B cell (primary cell): ENCODE measurements around the gene BEND7. TPM values are rescaled to one million over a fixed set of nuclear protein-coding genes. Genes with fewer than 3 reads are reported as not detected.

Source experiments
- ATAC-seq: fragments of 200-7000 bp; cut with Tn5 transposase; one replicate; pipeline ENCODE4 v1.10.0; 2021; ENCODE audit warnings: low read depth, mild to moderate bottlenecking, moderate number of reproducible peaks, moderate library complexity
- CTCF ChIA-PET: fragments of 350-600 bp; sonication (Branson Sonifier 250); formaldehyde crosslinking; loops from one replicate; lab custom pipeline; 2021; ENCODE audit warnings: antibody characterized with exemption, inconsistent platforms; lab: Charles Lee
- POLR2A ChIA-PET: fragments of 350-600 bp; sonication (Branson Sonifier 250); formaldehyde crosslinking; loops from one replicate; lab custom pipeline; 2021; ENCODE audit warnings: antibody characterized with exemption; lab: Charles Lee
- DNase-seq: peaks from one replicate; pipeline ENCODE4 v3.0.0; 2013
- H2AFZ ChIP-seq: 2 replicates; pipeline ENCODE4 v1.6.1; 2012; ENCODE audit warnings: mild to moderate bottlenecking, low read depth, low read length; ENCODE audit not compliant: insufficient read depth, poor library complexity, severe bottlenecking
- H3K27ac ChIP-seq, 2 donors: 1 replicate in 1 of 2; 2 replicates in 1 of 2; pipeline ENCODE4 v1.5.1; 2012 to 2013; ENCODE audit warnings: low read length in 2 of 2, mild to moderate bottlenecking in 2 of 2, moderate library complexity in 1 of 2
- H3K27me3 ChIP-seq, 4 experiments: fragments of 200-600 bp in 1 of 4; sonication (generic) in 1 of 4; replicated peaks in 1 of 4; 1 replicate in 2 of 4; 2 replicates in 2 of 4; pipeline versions ENCODE4 v1.6.1 to v1.7.0; 2013 to 2016; ENCODE audit warnings: low read length in 3 of 4, mild to moderate bottlenecking in 2 of 4, mixed read lengths in 1 of 4, moderate library complexity in 1 of 4; ENCODE audit not compliant: insufficient read depth in 4 of 4, control insufficient read depth in 3 of 4; ENCODE audit errors: control extremely low read depth in 1 of 4
- H3K36me3 ChIP-seq, 2 experiments: replicated peaks in 1 of 2; 1 replicate in 1 of 2; 2 replicates in 1 of 2; pipeline versions ENCODE4 v1.6.1 to v1.7.1; 2013; ENCODE audit warnings: low read length in 1 of 2; ENCODE audit not compliant: insufficient read depth in 2 of 2, control insufficient read depth in 1 of 2; ENCODE audit errors: control extremely low read depth in 1 of 2, extremely low read depth in 1 of 2
- H3K4me1 ChIP-seq, 2 donors: fragments of 200-600 bp in 1 of 2; sonication (generic) in 1 of 2; 1 replicate in 1 of 2; 2 replicates in 1 of 2; pipeline versions ENCODE4 v1.5.1 to v1.6.1; 2013 to 2017; ENCODE audit warnings: low read length in 2 of 2; ENCODE audit not compliant: control insufficient read depth in 2 of 2, insufficient read depth in 2 of 2
- H3K4me2 ChIP-seq: replicated peaks from 2 replicates; pipeline ENCODE3; 2012; ENCODE audit warnings: mild to moderate bottlenecking, low read depth, low read length; ENCODE audit not compliant: poor library complexity, severe bottlenecking
- H3K4me3 ChIP-seq, 5 experiments: fragments of 200-600 bp in 1 of 5; sonication (generic) in 1 of 5; 1 replicate in 3 of 5; 2 replicates in 2 of 5; pipeline versions ENCODE4 v1.5.1 to v1.7.0; 2011 to 2016; ENCODE audit warnings: low read length in 4 of 5, mild to moderate bottlenecking in 4 of 5, low read depth in 2 of 5, control low read depth in 1 of 5, moderate library complexity in 1 of 5; ENCODE audit not compliant: insufficient read depth in 1 of 5; ENCODE audit errors: control extremely low read depth in 1 of 5, extremely low read depth in 1 of 5
- H3K79me2 ChIP-seq: fragments of 200-600 bp; sonication (generic); one replicate; pipeline ENCODE4 v1.6.0; 2016; ENCODE audit warnings: low read length; ENCODE audit not compliant: control insufficient read depth, insufficient read depth
- H3K9ac ChIP-seq: fragments of 200-600 bp; sonication (generic); 2 replicates; pipeline ENCODE4 v1.6.1; 2017; ENCODE audit warnings: mild to moderate bottlenecking, low read length, moderate library complexity
- H3K9me3 ChIP-seq, 3 donors: one replicate each; pipeline versions ENCODE4 v1.6.1 to v1.7.1; 2013; ENCODE audit warnings: low read length in 2 of 3; ENCODE audit not compliant: control insufficient read depth in 2 of 3, insufficient read depth in 1 of 3; ENCODE audit errors: control extremely low read depth in 1 of 3
- H4K20me1 ChIP-seq: 2 replicates; pipeline ENCODE4 v1.6.0; 2012; ENCODE audit warnings: mild to moderate bottlenecking, low read length; ENCODE audit not compliant: insufficient read depth, control insufficient read depth, poor library complexity, severe bottlenecking
- H3K27ac Mint-ChIP-seq: one replicate; pipeline ENCODE4 v1.8.0; 2021; ENCODE audit warnings: mixed read lengths
- H3K27me3 Mint-ChIP-seq: one replicate; pipeline ENCODE4 v1.8.0; 2021; ENCODE audit warnings: mixed read lengths
- H3K4me1 Mint-ChIP-seq: one replicate; pipeline ENCODE4 v1.8.0; 2021; ENCODE audit warnings: mixed read lengths
- H3K4me3 Mint-ChIP-seq: one replicate; pipeline ENCODE4 v1.8.0; 2021; ENCODE audit warnings: mixed read lengths
- H3K9me3 Mint-ChIP-seq: one replicate; pipeline ENCODE4 v1.8.0; 2022; ENCODE audit warnings: mixed read lengths; ENCODE audit not compliant: insufficient read depth
- CTCF ChIP-seq: fragments of 200-600 bp; IDR thresholded peaks from one replicate; pipeline ENCODE4 v1.8.0; 2022; ENCODE audit warnings: antibody characterized with exemption, mild to moderate bottlenecking
- EZH2 ChIP-seq: IDR thresholded peaks from 2 replicates; pipeline ENCODE4 v1.6.1; 2012; ENCODE audit warnings: borderline replicate concordance, low read depth, mild to moderate bottlenecking, moderate library complexity, low read length; ENCODE audit not compliant: insufficient read depth, poor library complexity, severe bottlenecking
- WGBS: methylation state at CpG from one replicate; pipeline ENCODE4 v1.1.5; 2013; ENCODE audit warnings: missing lambda C conversion rate; ENCODE audit not compliant: insufficient coverage; 5-methylcytosine and 5-hydroxymethylcytosine counted together
- intact Hi-C: fragments of 100-400 bp; cut with micrococcal nuclease; formaldehyde crosslinking; loops from one replicate; pipeline ENCODE4 v1.10.0; 2022
- polyA plus RNA-seq: library from polyadenylated mRNA; depleted of rRNA; stranded (reverse); fragments of >200 nt; gene quantifications from 2 replicates; pipeline ENCODE4 v1.2.3, GENCODE V29; 2012
- total RNA-seq, 2 donors: library from RNA; stranded (reverse); fragments of 120-200 nt in 1 of 2; gene quantifications; 1 replicate in 1 of 2; 2 replicates in 1 of 2; pipeline versions ENCODE4 v1.2.3 to v1.2.4, GENCODE V29; 2013 to 2022

The BEND7 gene
- total and polyA plus RNA-seq, 2 donors (not counting 1 experiment from before 2014, with no cell fraction given): 0.10 TPM; not detected in 1

GRCh38 chr10:13559124-13559700 lies 30.4 kb upstream of the BEND7 start:
- Histone ChIP-seq H3K36me3 (no peaks in the 10 kb centered on the region), H3K27me3 (no peaks in the 10 kb centered on the region), H3K9ac (no peak overlapping the region), H4K20me1 (no peaks in the 10 kb centered on the region), H3K27ac (no peak overlapping the region), H2AFZ (no peak overlapping the region), H3K4me2 (no peak overlapping the region), H3K9me3 (no peaks in the 10 kb centered on the region), H3K79me2 (no peaks in the 10 kb centered on the region), H3K4me1 (no peaks in the 10 kb centered on the region), H3K4me3 (no peak overlapping the region)
- WGBS: no CpG with 5 or more reads among the region's 2 CpGs
- Mint-ChIP-seq H3K4me3 (no peak overlapping the region), H3K27me3 (peaks cover 5% of the 10 kb centered on the region), H3K4me1 (peaks cover 5% of the 10 kb centered on the region), H3K9me3 (no peaks in the 10 kb centered on the region), H3K27ac (no peak overlapping the region)
- ChIA-PET CTCF (no interaction called here), POLR2A (no interaction called here)
- ATAC-seq: no peak
- no peak for DNase-seq
- intact Hi-C loops: no loop called here
- TF ChIP-seq EZH2 (no peak), CTCF (no peak)

- WGBS: 100% methylated on average over 1 of the region's 2 CpGs
Observed at GRCh38 chr10:13555884-13556510, 27.2 kb upstream of the BEND7 start.

More at GRCh38 chr10:13555884-13556510, 27.2 kb upstream of the BEND7 start:
- no peak overlapping the region for H3K4me3 Mint-ChIP-seq
- DNase-seq (no peak), ATAC-seq (no peak)
- intact Hi-C loops: no loop called here
- H3K9ac ChIP-seq: no peak overlapping the region
- no peak overlapping the region for H3K27ac ChIP-seq
- no peaks in the 10 kb centered on the region for H3K4me1 ChIP-seq
- H3K4me2 ChIP-seq: no peak overlapping the region
- H4K20me1 ChIP-seq: no peaks in the 10 kb centered on the region
- H3K36me3 ChIP-seq: no peaks in the 10 kb centered on the region
- peaks cover 5% of the 10 kb centered on the region for H3K4me1 Mint-ChIP-seq
- TF ChIP-seq EZH2 (no peak), CTCF (no peak)
- H3K9me3 Mint-ChIP-seq: no peaks in the 10 kb centered on the region
- no peak overlapping the region for H2AFZ ChIP-seq
- H3K27ac Mint-ChIP-seq: no peak overlapping the region
- CTCF ChIA-PET: interaction anchor here (1.2 kb wide), 1 partner anchor 20 kb away, joined by 4 read pairs; no protein-coding TSS in a partner anchor
- no peaks in the 10 kb centered on the region for H3K79me2 ChIP-seq
- no peaks in the 10 kb centered on the region for H3K9me3 ChIP-seq
- no peaks in the 10 kb centered on the region for H3K27me3 ChIP-seq
- H3K27me3 Mint-ChIP-seq: peaks cover 12% of the 10 kb centered on the region
- POLR2A ChIA-PET: no interaction called here
- H3K4me3 ChIP-seq: no peak overlapping the region
